Measurements from ENCODE around the gene ANP32E. TPM values are rescaled to one million over a fixed set of nuclear protein-coding genes. Genes with fewer than 3 reads are reported as not detected.

ANP32E gene
- total and polyA plus RNA-seq, 2 experiments from 2014 or later = 20.0 to 26.1 TPM

DNA sequence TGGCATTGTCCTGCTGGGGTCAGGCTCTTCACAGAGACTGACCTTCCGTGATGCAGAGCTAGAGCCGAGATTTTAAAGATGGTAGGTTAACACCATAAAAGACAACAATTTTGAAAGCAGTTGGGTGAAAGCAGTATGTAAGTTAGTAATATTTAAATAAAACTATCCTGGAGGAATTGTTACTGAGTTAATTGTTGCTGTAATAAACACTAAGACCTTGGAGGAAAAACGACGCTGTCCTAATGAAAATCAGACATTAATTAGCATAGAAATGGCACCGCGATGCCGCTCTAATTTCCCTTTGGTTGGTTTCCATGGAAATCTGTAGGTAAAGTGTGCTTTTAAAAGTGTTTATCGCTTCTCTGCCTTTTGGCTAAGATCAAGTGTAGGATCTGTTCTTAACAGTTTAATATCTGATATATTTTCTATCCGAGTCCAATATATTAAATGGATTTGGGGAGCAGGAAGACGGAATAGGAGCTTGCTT lies 745 bp upstream of the ANP32E start:
- no peak for TF ChIP-seq EZH2phosphoT487 (IDR thresholded peaks at IDR 0.05; ENCODE audit: low read depth, severe bottlenecking, unreplicated experiment)
- no peak for TF ChIP-seq EZH2 (IDR thresholded peaks at IDR 0.05; ENCODE audit: borderline replicate concordance)
- TF ChIP-seq, protein P1, sequence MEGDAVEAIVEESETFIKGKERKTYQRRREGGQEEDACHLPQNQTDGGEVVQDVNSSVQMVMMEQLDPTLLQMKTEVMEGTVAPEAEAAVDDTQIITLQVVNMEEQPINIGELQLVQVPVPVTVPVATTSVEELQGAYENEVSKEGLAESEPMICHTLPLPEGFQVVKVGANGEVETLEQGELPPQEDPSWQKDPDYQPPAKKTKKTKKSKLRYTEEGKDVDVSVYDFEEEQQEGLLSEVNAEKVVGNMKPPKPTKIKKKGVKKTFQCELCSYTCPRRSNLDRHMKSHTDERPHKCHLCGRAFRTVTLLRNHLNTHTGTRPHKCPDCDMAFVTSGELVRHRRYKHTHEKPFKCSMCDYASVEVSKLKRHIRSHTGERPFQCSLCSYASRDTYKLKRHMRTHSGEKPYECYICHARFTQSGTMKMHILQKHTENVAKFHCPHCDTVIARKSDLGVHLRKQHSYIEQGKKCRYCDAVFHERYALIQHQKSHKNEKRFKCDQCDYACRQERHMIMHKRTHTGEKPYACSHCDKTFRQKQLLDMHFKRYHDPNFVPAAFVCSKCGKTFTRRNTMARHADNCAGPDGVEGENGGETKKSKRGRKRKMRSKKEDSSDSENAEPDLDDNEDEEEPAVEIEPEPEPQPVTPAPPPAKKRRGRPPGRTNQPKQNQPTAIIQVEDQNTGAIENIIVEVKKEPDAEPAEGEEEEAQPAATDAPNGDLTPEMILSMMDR (IDR thresholded peaks at IDR 0.05; ENCODE audit: poor library complexity) = no peak
- DNase-seq (ENCODE audit: low spot score) = no peak
- Histone ChIP-seq H3K4me1 (ENCODE audit: insufficient read depth) (peaks cover 8% of the 10 kb centered on the region), H2AFZ (peak overlapping the region; percentile 29), H3K27ac (peak overlapping the region; percentile 2), H3K36me3 (replicated peaks; ENCODE audit: insufficient read depth, low read depth) (no peaks in the 10 kb centered on the region), H3K9me3 (ENCODE audit: low read depth) (no peaks in the 10 kb centered on the region), H3K9me2 (replicated peaks; ENCODE audit: insufficient read depth) (no peaks in the 10 kb centered on the region), H4K20me1 (ENCODE audit: insufficient read depth, poor library complexity, severe bottlenecking) (no peaks in the 10 kb centered on the region), H3K4me2 (peak overlapping the region; percentile 70), H3K79me2 (peaks cover 25% of the 10 kb centered on the region), H3K27me3 (no peaks in the 10 kb centered on the region), H3K4me3 (peak overlapping the region; percentile 1)
- WGBS (ENCODE audit: low lambda C conversion rate, missing lambda C conversion rate) = 26% methylated on average over 10 of the region's 10 CpGs

DNA sequence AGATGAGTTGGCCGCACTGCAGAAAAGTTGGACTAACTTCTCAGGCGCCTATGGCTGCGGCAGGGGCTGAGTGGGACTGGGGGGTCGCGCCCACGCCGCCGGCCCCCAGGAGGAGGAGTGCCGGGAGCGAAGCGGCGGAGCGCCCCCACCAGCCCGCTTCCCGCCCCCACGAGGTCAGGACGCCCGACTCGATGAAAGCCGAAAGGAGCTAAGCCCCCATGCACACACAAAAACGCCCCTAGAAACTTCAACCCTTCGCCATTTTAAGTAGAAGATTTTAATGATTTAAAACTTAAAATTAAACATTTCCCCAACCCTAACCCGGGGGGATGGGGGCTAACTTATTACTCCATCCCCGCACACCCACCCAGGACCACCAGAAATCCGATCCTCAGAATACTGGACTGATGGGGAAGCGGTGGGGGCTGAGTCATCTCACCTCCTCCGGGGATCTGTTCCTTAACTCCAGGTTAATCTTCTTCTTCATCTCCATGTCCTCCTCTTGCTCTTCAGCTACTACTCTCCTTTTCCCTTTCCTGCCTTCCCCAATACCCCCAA lies 539 bp downstream of the ANP32E start:
- H3K36me3 ChIP-seq (replicated peaks; ENCODE audit: insufficient read depth, low read depth) = no peaks in the 10 kb centered on the region
- H3K4me3 ChIP-seq = peak overlapping the region; percentile 30
- H4K20me1 ChIP-seq (ENCODE audit: insufficient read depth, poor library complexity, severe bottlenecking) = no peaks in the 10 kb centered on the region
- H3K9me2 ChIP-seq (replicated peaks; ENCODE audit: insufficient read depth) = no peaks in the 10 kb centered on the region
- H3K4me1 ChIP-seq (ENCODE audit: insufficient read depth) = peaks cover 8% of the 10 kb centered on the region
- no peaks in the 10 kb centered on the region for H3K27me3 ChIP-seq
- H3K4me2 ChIP-seq = peak overlapping the region; percentile 86
- TF ChIP-seq, protein P1 (IDR thresholded peaks at IDR 0.05; ENCODE audit: poor library complexity) = no peak
- TF ChIP-seq EZH2phosphoT487 (IDR thresholded peaks at IDR 0.05; ENCODE audit: low read depth, severe bottlenecking, unreplicated experiment) = no peak
- TF ChIP-seq EZH2 (IDR thresholded peaks at IDR 0.05; ENCODE audit: borderline replicate concordance) = no peak
- peak overlapping the region; percentile 92 for H3K27ac ChIP-seq
- peak overlapping the region; percentile 34 for H2AFZ ChIP-seq
- peaks cover 38% of the 10 kb centered on the region for H3K79me2 ChIP-seq
- DNase-seq (ENCODE audit: low spot score) = peak; percentile 23
- H3K9me3 ChIP-seq (ENCODE audit: low read depth) = no peaks in the 10 kb centered on the region
- WGBS (ENCODE audit: low lambda C conversion rate, missing lambda C conversion rate) = under 1% methylated on average over 15 of the region's 27 CpGs

DNA sequence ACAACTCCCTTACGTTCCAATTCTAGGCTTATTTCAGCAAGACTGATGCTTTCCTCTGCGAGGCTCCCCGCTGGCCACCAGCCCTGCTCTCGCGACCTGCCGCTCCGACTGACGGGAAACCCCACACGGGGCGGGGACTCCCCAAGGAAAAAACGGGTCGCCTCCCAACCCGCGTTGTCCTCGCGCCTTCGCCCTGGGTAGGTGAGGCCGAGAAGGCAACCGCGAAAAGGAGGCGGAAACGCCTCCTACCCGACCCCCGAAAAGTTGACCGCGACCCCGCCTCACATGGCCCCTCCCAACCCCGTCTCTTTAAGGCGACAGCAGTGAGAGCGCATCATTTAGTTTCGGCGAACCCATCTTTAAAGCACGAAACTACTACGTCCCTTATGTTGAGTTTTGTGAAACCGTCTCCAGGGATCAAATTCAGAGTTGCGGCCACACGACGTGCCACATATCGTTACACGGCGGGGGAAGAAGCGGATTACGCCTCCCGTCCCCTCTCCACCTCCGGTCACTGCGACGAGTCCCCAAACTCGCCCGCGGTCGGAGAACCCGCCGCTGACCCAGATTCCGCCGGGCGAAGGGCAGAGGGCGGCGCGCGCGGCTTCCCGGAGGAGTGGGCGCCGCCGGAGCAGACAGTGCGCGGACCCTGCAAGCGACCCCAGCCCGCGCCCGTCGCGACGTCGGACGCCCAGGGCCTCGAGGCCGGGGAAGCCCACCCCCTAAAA lies 1.2 kb downstream of the ANP32E start:
- peaks cover 8% of the 10 kb centered on the region for H3K4me1 ChIP-seq (ENCODE audit: insufficient read depth)
- 2% methylated on average over 67 of the region's 78 CpGs for WGBS (ENCODE audit: low lambda C conversion rate, missing lambda C conversion rate)
- H4K20me1 ChIP-seq (ENCODE audit: insufficient read depth, poor library complexity, severe bottlenecking) = no peaks in the 10 kb centered on the region
- H3K27ac ChIP-seq = peak overlapping the region; percentile 92
- peak overlapping the region; percentile 34 for H2AFZ ChIP-seq
- no peaks in the 10 kb centered on the region for H3K27me3 ChIP-seq
- H3K9me2 ChIP-seq (replicated peaks; ENCODE audit: insufficient read depth) = no peaks in the 10 kb centered on the region
- H3K79me2 ChIP-seq = peaks cover 43% of the 10 kb centered on the region
- TF ChIP-seq EZH2 (IDR thresholded peaks at IDR 0.05; ENCODE audit: borderline replicate concordance) (no peak), EZH2phosphoT487 (IDR thresholded peaks at IDR 0.05; ENCODE audit: low read depth, severe bottlenecking, unreplicated experiment) (no peak)
- TF ChIP-seq, protein P1 (IDR thresholded peaks at IDR 0.05; ENCODE audit: poor library complexity) = no peak
- H3K4me3 ChIP-seq = peak overlapping the region; percentile 30
- H3K36me3 ChIP-seq (replicated peaks; ENCODE audit: insufficient read depth, low read depth) = no peaks in the 10 kb centered on the region
- no peaks in the 10 kb centered on the region for H3K9me3 ChIP-seq (ENCODE audit: low read depth)
- peak; percentile 81 for DNase-seq (ENCODE audit: low spot score)
- peak overlapping the region; percentile 86 for H3K4me2 ChIP-seq

Data from hepatocyte (in vitro differentiated cells).